HG03103 (cell line): ENCODE data around the gene GRXCR1.

Experiments used
- ATAC-seq: cut with Tn5 transposase; IDR thresholded peaks from one replicate; pipeline ENCODE4 v1.9.1; 2021; ENCODE audit warnings: low read depth; ENCODE audit not compliant: unreplicated experiment

GRXCR1 gene

GRCh38 chr4:42925921-42926320 lies 33.4 kb downstream of the GRXCR1 start:
- ATAC-seq: no peak

- ATAC-seq: no peak
Measured at GRCh38 chr4:42927946-42928345, 35.4 kb downstream of the GRXCR1 start.

GRCh38 chr4:42928582-42928981 lies 36.1 kb downstream of the GRXCR1 start:
- ATAC-seq: no peak

- no peak for ATAC-seq
Measured at GRCh38 chr4:42942216-42942615, 49.7 kb downstream of the GRXCR1 start.

DNA sequence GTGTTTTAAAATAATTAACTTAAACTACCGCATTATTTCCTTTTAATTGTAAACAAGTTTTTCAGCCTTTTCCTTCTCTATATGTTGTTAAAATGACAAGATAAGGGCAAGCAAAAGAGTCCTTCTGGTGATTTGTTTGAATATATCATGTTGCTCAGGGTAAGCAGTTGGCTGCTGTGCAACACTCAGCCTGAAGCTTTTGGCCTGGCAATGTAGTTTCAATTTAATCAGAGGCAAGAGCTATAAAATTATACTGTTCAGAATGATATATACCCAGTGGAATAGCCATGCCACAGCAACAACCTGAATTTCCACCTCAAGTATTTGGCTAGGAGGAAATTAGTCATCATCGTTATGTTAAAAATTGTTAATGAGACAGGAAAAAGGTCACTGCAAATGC lies 53.4 kb downstream of the GRXCR1 start:
- no peak for ATAC-seq

DNA sequence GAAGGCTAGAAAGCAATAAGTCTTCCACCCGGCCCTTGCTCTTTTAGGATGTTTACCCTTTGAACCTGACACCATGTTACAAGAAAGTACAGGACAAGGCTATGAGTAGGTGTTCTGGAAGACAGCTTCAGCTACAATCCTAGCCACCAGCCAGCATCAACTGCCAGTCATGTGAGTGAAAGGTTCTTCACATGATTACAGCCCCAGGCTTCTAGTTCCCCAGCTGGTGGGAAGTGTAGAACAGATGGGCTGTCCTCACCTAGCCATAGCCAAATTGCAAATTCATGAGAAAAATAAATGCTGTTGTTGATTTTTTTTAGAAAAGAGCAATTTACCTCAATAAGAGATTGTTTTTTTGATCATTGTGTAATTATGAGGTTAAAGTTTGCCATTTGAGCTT lies 60.8 kb downstream of the GRXCR1 start:
- no peak for ATAC-seq

- no peak for ATAC-seq
Measured at GRCh38 chr4:42954963-42955669, 62.6 kb downstream of the GRXCR1 start.

DNA sequence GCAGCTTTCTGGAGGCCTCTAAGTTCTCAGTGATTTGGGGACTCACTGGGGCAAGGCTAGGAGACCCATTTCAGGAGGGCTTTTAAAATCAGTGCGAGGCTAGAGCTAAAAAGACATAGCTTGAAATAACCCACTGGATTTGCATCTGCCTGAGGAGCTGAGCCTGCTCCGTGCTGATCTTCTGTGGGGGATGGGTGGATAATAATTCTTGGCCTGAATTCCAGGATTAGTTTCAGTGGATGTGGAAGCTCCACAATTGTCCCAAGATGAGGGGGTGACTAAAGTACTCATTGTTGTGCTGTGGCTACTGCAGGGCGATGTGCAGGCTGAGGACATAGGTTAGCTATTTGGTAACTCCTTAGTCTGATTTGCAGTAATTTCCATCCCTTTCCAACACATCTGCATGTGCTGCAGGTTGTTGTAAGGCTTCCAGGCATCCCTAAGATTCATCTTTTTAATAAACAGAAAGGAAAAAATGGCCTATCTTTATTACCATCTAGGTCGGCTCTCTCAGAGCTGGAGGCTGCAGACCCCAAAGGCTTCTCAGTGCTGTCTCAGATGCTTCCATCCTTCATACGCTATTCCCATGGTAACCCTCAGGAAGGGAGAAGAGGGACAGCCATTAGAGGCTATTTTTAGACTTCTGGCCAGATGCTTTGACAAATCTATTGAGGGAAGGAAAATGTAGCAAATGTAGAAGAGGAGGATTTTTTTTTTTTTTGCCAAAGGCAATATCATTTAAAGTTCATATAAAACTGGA lies 63.4 kb downstream of the GRXCR1 start:
- ATAC-seq: no peak

- no peak for ATAC-seq
Measured at GRCh38 chr4:42965326-42965725, 72.8 kb downstream of the GRXCR1 start.

GRCh38 chr4:42985976-42986375 lies 93.5 kb downstream of the GRXCR1 start:
- ATAC-seq: no peak

GRCh38 chr4:42995343-42995944 lies 102.9 kb downstream of the GRXCR1 start:
- no peak for ATAC-seq

GRCh38 chr4:43008793-43009192 lies 116.3 kb downstream of the GRXCR1 start:
- ATAC-seq: no peak

DNA sequence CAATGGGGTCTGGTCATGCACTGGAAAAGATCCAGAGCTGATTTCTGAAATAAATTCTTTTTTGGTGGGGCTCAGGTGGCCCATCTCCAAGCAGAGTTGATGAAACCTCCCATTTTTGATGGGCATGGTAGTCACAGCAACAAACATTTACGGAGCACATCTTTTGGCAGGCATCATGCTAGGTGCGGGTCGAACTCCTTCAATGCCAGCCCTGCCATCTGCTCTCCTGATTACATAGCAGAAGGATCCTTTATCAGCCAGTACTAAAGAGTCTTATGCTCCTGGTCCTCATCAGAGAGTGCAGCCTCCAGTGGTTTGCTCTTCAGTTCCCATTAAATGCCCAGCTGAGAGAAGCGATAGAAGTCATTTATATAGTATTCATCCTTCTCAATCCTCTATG lies 121.7 kb downstream of the GRXCR1 start:
- no peak for ATAC-seq

- no peak for ATAC-seq
Measured at GRCh38 chr4:43041632-43042031, 149.1 kb downstream of the GRXCR1 start.

DNA sequence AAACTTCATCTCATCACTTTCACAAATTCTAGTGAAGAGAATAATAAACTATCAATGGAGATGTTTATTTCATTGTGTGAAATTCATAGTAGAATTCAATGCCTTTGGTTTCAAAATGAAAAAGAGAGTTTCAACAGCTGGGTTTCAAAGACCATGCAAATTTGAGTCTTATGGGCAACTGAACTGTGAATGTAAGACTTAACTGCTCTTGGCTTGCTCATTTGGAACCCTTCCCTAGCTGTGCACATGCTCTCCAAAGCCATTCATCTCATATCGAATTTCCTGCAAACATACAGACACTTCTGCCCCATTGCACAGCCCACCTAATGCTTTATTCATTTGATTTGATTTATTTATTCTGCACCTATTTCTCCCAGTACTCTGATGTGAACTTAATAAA lies 154.5 kb downstream of the GRXCR1 start:
- ATAC-seq: no peak

DNA sequence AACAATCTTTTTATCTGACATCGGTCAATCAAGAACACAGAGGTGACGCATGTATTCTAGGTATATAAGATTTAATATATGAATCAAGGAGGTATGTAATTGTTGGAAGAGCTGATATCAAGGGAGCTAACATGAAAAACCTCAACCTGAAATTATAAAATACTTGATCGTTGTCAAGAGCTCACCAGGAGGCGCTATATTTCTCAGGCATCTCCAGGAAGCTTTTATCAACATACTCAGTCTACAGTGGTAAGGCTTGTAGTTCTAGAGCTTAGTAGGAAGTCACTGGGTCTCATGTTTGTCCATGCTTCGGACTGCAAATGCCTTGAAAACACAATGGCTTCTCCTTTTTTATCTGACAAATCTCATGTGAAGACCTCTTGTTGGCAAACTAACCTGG lies 156.1 kb downstream of the GRXCR1 start:
- no peak for ATAC-seq

DNA sequence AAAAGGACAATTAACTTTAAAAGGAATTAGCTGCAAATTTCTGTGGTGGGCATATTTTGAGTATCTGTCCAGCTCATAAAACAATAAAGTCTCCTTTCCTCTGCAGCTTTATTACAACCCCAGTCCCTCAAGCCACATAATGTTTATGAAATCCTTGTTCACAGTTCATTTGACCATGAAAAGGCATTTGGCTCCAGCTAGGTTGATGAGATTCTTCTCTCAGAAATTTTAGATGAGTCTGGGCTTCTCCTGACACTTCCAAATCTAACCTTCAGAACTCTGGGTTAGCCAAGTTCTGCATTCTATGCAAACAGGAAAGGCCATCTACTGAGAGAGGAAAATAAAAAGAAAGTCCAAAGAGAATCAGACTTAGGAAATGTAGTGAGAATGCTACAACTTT lies 156.8 kb downstream of the GRXCR1 start:
- ATAC-seq: no peak

- no peak for ATAC-seq
Measured at GRCh38 chr4:43066415-43066814, 173.9 kb downstream of the GRXCR1 start.

DNA sequence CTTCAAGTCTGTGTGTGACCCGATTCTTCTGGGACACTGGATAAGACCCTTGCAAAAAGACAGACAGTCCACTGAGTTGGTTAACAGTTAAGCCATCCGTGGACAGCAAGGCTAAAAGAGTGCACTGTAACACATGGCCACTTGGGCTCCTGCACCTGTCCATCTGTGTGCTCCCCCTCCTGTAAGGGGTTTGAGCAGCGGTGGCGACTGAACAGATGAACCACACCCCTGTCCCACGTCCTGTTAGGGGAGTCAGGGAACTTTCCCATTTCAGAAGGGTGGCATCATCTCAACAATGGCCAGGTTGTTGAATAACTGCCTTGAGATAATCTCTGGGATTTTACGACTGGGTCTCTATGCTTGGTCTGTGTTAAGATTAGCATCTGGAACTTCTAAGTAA lies 178.6 kb downstream of the GRXCR1 start:
- ATAC-seq: no peak
